Neural progenitor cell (in vitro differentiated cells): Measurements from ENCODE around the gene SPATA31C1. TPM values are rescaled to one million over a fixed set of nuclear protein-coding genes. Genes with fewer than 3 reads are reported as not detected.

Experiments used
- DNase-seq: peaks from one replicate; pipeline ENCODE4 v3.0.0-alpha.2; 2016; ENCODE audit warnings: low spot score
- H2AFZ ChIP-seq: fragments of 200-600 bp; sonication (generic); replicated peaks from 2 replicates; pipeline ENCODE4 v1.6.1; 2016; ENCODE audit warnings: antibody characterized with exemption
- H3F3A ChIP-seq: fragments of 200-600 bp; sonication (generic); 2 replicates; pipeline ENCODE4 v1.6.1; 2016; ENCODE audit warnings: antibody characterized with exemption, low read depth
- H3K27ac ChIP-seq: fragments of 200-600 bp; sonication (generic); 2 replicates; pipeline ENCODE4 v1.5.1; 2016; ENCODE audit warnings: mild to moderate bottlenecking
- H3K27me3 ChIP-seq: fragments of 200-600 bp; sonication (generic); 2 replicates; pipeline ENCODE4 v1.6.1; 2016; ENCODE audit warnings: mild to moderate bottlenecking, moderate library complexity
- H3K36me3 ChIP-seq: fragments of 200-600 bp; sonication (generic); 2 replicates; pipeline ENCODE4 v1.5.1; 2016
- H3K4me1 ChIP-seq: fragments of 200-600 bp; sonication (generic); 2 replicates; pipeline ENCODE4 v1.6.1; 2016; ENCODE audit warnings: mixed run types
- H3K4me2 ChIP-seq: fragments of 200-600 bp; sonication (generic); 2 replicates; pipeline ENCODE4 v1.6.1; 2016
- H3K4me3 ChIP-seq: fragments of 200-600 bp; sonication (generic); 2 replicates; pipeline ENCODE4 v1.5.1; 2016
- H3K79me2 ChIP-seq: fragments of 200-600 bp; sonication (generic); 2 replicates; pipeline ENCODE4 v1.6.1; 2016; ENCODE audit warnings: low read depth
- H3K9ac ChIP-seq: fragments of 200-600 bp; sonication (generic); 2 replicates; pipeline ENCODE4 v1.6.1; 2016
- H3K9me3 ChIP-seq: fragments of 200-600 bp; sonication (generic); 2 replicates; pipeline ENCODE4 v1.5.1; 2016; ENCODE audit warnings: low read depth
- H4K20me1 ChIP-seq: fragments of 200-600 bp; sonication (generic); 2 replicates; pipeline ENCODE4 v1.6.1; 2016; ENCODE audit warnings: low read depth
- H3K27ac Mint-ChIP-seq: 3 replicates; pipeline ENCODE4 v1.8.0; 2021; ENCODE audit warnings: mixed read lengths
- H3K27me3 Mint-ChIP-seq: 2 replicates; pipeline ENCODE4 v1.8.0; 2022; ENCODE audit warnings: low read depth, mild to moderate bottlenecking, inconsistent platforms, moderate library complexity, mixed read lengths; ENCODE audit not compliant: insufficient read depth
- H3K36me3 Mint-ChIP-seq: 3 replicates; pipeline ENCODE4 v1.8.0; 2021; ENCODE audit warnings: mixed read lengths
- H3K4me1 Mint-ChIP-seq: 3 replicates; pipeline ENCODE4 v1.8.0; 2021; ENCODE audit warnings: mixed read lengths
- H3K4me3 Mint-ChIP-seq: 3 replicates; pipeline ENCODE4 v1.8.0; 2021; ENCODE audit warnings: mild to moderate bottlenecking, moderate library complexity, mixed read lengths
- H3K9me3 Mint-ChIP-seq: 3 replicates; pipeline ENCODE4 v1.8.0; 2020; ENCODE audit warnings: mixed read lengths
- EZH2 ChIP-seq: fragments of 200-600 bp; sonication (generic); IDR thresholded peaks from 2 replicates; pipeline ENCODE4 v1.6.1; 2017; ENCODE audit warnings: antibody characterized with exemption, mild to moderate bottlenecking, moderate library complexity
- EZH2phosphoT487 ChIP-seq: fragments of 200-600 bp; sonication (generic); IDR thresholded peaks from 2 replicates; pipeline ENCODE4 v1.6.1; 2017; ENCODE audit warnings: antibody characterized with exemption
- total RNA-seq: library from RNA; depleted of rRNA; stranded (reverse); fragments of >200 nt; gene quantifications from 2 replicates; pipeline ENCODE4 v1.2.3, GENCODE V29; 2015; ENCODE audit warnings: low replicate concordance
- TF ChIP-seq, protein P1 (sequence below): fragments of 200-600 bp; sonication (generic); IDR thresholded peaks from 2 replicates; pipeline ENCODE4 v1.5.1; 2017; ENCODE audit warnings: antibody characterized with exemption, mild to moderate bottlenecking

SPATA31C1 gene
- total RNA-seq, 1 donor from 2014 or later: not detected

DNA sequence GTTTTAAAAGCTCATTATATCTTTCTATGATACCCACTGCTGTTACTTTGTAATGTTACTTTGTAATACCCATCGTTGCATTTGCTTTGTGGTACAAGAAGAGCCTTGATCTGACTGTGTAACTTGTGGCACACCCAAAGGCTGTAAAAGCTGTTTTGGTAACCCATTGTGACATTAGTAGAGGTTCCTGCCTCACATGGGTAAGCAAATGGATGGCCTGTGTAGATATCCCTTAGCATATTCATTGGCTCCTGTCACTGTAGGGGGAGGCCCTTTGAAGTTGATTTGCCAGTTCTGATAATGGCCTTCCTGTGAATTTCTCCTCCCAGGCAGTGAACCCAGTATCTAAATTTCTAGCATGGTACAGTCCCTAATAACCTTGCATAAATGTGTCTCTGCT is 40.8 kb downstream of the SPATA31C1 start:
- Histone ChIP-seq H3K4me3 (no peak overlapping the region), H3F3A (no peaks in the 10 kb centered on the region), H3K27ac (no peak overlapping the region), H3K9me3 (peaks cover 4% of the 10 kb centered on the region), H3K4me1 (no peaks in the 10 kb centered on the region), H2AFZ (no peak overlapping the region), H3K79me2 (no peaks in the 10 kb centered on the region), H3K9ac (no peak overlapping the region), H3K4me2 (no peak overlapping the region), H3K36me3 (no peaks in the 10 kb centered on the region), H4K20me1 (no peaks in the 10 kb centered on the region), H3K27me3 (no peaks in the 10 kb centered on the region)
- TF ChIP-seq, protein P1, sequence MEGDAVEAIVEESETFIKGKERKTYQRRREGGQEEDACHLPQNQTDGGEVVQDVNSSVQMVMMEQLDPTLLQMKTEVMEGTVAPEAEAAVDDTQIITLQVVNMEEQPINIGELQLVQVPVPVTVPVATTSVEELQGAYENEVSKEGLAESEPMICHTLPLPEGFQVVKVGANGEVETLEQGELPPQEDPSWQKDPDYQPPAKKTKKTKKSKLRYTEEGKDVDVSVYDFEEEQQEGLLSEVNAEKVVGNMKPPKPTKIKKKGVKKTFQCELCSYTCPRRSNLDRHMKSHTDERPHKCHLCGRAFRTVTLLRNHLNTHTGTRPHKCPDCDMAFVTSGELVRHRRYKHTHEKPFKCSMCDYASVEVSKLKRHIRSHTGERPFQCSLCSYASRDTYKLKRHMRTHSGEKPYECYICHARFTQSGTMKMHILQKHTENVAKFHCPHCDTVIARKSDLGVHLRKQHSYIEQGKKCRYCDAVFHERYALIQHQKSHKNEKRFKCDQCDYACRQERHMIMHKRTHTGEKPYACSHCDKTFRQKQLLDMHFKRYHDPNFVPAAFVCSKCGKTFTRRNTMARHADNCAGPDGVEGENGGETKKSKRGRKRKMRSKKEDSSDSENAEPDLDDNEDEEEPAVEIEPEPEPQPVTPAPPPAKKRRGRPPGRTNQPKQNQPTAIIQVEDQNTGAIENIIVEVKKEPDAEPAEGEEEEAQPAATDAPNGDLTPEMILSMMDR: no peak
- no peak for TF ChIP-seq EZH2phosphoT487
- TF ChIP-seq EZH2: no peak
- DNase-seq: no peak
- Mint-ChIP-seq H3K27ac (no peak overlapping the region), H3K4me3 (no peak overlapping the region), H3K4me1 (no peaks in the 10 kb centered on the region), H3K9me3 (peaks cover 9% of the 10 kb centered on the region), H3K27me3 (peaks cover 3% of the 10 kb centered on the region), H3K36me3 (no peaks in the 10 kb centered on the region)

DNA sequence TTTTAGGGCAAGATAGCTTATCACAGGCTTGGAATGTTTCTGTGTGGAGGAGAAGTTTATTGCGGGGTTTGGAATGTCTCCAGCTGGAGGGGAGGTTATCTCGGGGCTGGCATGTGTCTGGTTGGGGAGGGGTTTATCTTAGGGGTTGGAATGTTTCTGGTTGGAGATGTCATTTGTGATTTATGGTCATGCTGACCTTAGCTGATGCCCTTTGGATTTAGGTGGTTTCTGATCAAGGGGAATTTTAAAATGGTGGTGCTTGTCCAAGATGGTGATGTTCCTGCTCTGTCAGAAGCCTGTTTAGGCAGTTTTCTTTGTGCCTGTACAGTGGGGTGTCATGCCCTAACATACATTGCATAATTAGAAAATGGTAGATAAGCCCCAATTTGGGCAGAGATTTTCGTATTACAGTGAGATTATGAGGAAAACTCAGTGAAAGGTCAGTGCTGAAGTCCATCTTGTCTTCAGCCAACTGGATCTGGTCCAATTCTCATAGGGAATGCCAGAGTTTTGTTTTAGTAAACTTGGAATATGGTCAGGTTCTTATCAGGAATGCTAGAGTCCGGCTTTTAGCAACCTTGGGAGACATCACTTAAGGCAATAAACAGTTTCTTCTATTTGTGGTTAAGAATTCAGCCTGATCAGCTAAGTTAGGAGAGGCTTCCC is 42.3 kb downstream of the SPATA31C1 start:
- H3K9me3 Mint-ChIP-seq: peaks cover 9% of the 10 kb centered on the region
- no peak for DNase-seq
- peaks cover 3% of the 10 kb centered on the region for H3K27me3 Mint-ChIP-seq
- H3K27ac ChIP-seq: no peak overlapping the region
- no peaks in the 10 kb centered on the region for H3F3A ChIP-seq
- no peak overlapping the region for H2AFZ ChIP-seq
- no peaks in the 10 kb centered on the region for H3K79me2 ChIP-seq
- TF ChIP-seq, protein P1: no peak
- no peak for TF ChIP-seq EZH2
- TF ChIP-seq EZH2phosphoT487: no peak
- H3K9ac ChIP-seq: no peak overlapping the region
- no peaks in the 10 kb centered on the region for H3K27me3 ChIP-seq
- no peak overlapping the region for H3K4me3 Mint-ChIP-seq
- no peak overlapping the region for H3K27ac Mint-ChIP-seq
- peaks cover 2% of the 10 kb centered on the region for H3K36me3 Mint-ChIP-seq
- H3K4me1 Mint-ChIP-seq: no peaks in the 10 kb centered on the region
- no peak overlapping the region for H3K4me2 ChIP-seq
- H3K4me1 ChIP-seq: no peaks in the 10 kb centered on the region
- H3K4me3 ChIP-seq: no peak overlapping the region
- no peaks in the 10 kb centered on the region for H3K36me3 ChIP-seq
- peaks cover 4% of the 10 kb centered on the region for H3K9me3 ChIP-seq
- H4K20me1 ChIP-seq: no peaks in the 10 kb centered on the region

DNA sequence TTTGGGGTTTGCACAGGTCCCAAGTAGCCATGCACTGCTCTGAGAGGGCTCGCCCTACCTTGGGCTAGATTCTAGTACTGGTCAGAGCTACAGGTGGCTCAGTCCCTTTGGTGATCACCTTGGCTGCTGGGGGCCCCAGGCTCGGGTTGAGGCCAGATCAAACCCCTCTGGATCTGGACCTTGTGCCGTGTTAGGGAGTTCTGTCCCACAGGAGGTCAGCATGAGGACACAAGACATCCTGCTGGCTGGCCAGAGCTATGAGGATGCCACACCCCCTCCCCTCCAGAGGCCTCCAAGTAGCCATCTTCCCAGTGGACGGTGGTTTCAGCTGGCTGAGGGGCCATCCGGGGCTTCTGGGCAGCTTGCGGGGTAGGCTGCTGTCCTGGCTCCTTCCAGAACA is 46.0 kb downstream of the SPATA31C1 start:
- H2AFZ ChIP-seq: no peak overlapping the region
- TF ChIP-seq EZH2phosphoT487 (no peak), EZH2 (no peak)
- TF ChIP-seq, protein P1: no peak
- DNase-seq: no peak
- Mint-ChIP-seq H3K4me1 (no peaks in the 10 kb centered on the region), H3K27ac (no peak overlapping the region), H3K36me3 (peaks cover 13% of the 10 kb centered on the region), H3K27me3 (peaks cover 3% of the 10 kb centered on the region), H3K4me3 (no peak overlapping the region), H3K9me3 (peaks cover 9% of the 10 kb centered on the region)
- H3K4me2 ChIP-seq: no peak overlapping the region
- no peak overlapping the region for H3K27ac ChIP-seq
- H3K27me3 ChIP-seq: no peaks in the 10 kb centered on the region
- H3K79me2 ChIP-seq: no peaks in the 10 kb centered on the region
- no peaks in the 10 kb centered on the region for H4K20me1 ChIP-seq
- no peaks in the 10 kb centered on the region for H3K4me1 ChIP-seq
- H3K4me3 ChIP-seq: no peak overlapping the region
- H3K9me3 ChIP-seq: peaks cover 4% of the 10 kb centered on the region
- no peaks in the 10 kb centered on the region for H3K36me3 ChIP-seq
- no peak overlapping the region for H3K9ac ChIP-seq
- no peaks in the 10 kb centered on the region for H3F3A ChIP-seq
